Lung (tissue), 12 donors: ENCODE results near the gene NISCH. TPM values are rescaled to one million over a fixed set of nuclear protein-coding genes. Genes with fewer than 3 reads are reported as not detected.

Experiments
- ATAC-seq: fragments of 200-7000 bp; cut with Tn5 transposase; one replicate; pipeline ENCODE4 v1.9.1; 2020; ENCODE audit warnings: moderate number of reproducible peaks; ENCODE audit not compliant: insufficient read depth, low FRiP score
- DNase-seq, 3 donors: peaks; one replicate each; pipeline ENCODE4 v3.0.0-alpha.2; 2013 to 2017
- H3K27ac ChIP-seq, 2 donors: one replicate each; pipeline ENCODE4 v1.5.1; 2013; ENCODE audit warnings: mild to moderate bottlenecking in 2 of 2, moderate library complexity in 2 of 2, control low read depth in 1 of 2, inconsistent platforms in 1 of 2, low read depth in 1 of 2, low read length in 1 of 2
- H3K27me3 ChIP-seq, 3 donors: one replicate each; pipeline ENCODE4 v1.5.1; 2013; ENCODE audit warnings: low read length in 2 of 3; ENCODE audit not compliant: control insufficient read depth in 3 of 3, insufficient read depth in 3 of 3
- H3K36me3 ChIP-seq, 4 donors: one replicate each; pipeline ENCODE4 v1.5.1; 2013; ENCODE audit warnings: low read length in 4 of 4, mild to moderate bottlenecking in 1 of 4, moderate library complexity in 1 of 4; ENCODE audit not compliant: control insufficient read depth in 4 of 4, insufficient read depth in 4 of 4
- H3K4me1 ChIP-seq, 5 donors: one replicate each; pipeline ENCODE4 v1.5.1; 2013; ENCODE audit warnings: low read length in 5 of 5, mild to moderate bottlenecking in 2 of 5, moderate library complexity in 1 of 5; ENCODE audit not compliant: control insufficient read depth in 5 of 5, insufficient read depth in 5 of 5
- H3K4me3 ChIP-seq: one replicate; pipeline ENCODE4 v1.5.1; 2013; ENCODE audit warnings: mild to moderate bottlenecking, control low read depth, moderate library complexity
- H3K9ac ChIP-seq, 2 donors: one replicate each; pipeline ENCODE4 v1.5.1; 2013; ENCODE audit warnings: low read length in 2 of 2, control low read depth in 1 of 2; ENCODE audit not compliant: insufficient read depth in 1 of 2
- H3K9me3 ChIP-seq, 4 donors: one replicate each; pipeline ENCODE4 v1.5.1; 2013; ENCODE audit warnings: low read length in 3 of 4, mild to moderate bottlenecking in 1 of 4, moderate library complexity in 1 of 4; ENCODE audit not compliant: control insufficient read depth in 4 of 4, insufficient read depth in 3 of 4
- CTCF ChIP-seq: IDR thresholded peaks from 2 replicates; pipeline ENCODE4 v1.5.1; 2012; ENCODE audit warnings: mild to moderate bottlenecking; ENCODE audit errors: control extremely low read depth, extremely low read depth
- WGBS, 2 donors: extraction: QIAGEN DNeasy Blood & Tissue Kit; methylation state at CpG; one replicate each; pipeline ENCODE4 v1.1.7; 2013; 5-methylcytosine and 5-hydroxymethylcytosine counted together
- polyA plus RNA-seq, 2 donors: library from polyadenylated mRNA; stranded (reverse); fragments of 200-250 nt; gene quantifications; one replicate each; pipeline ENCODE4 v1.2.1, GENCODE V29; 2013
- total RNA-seq, 2 donors: library from RNA; depleted of rRNA in 1 of 2; stranded (reverse); fragments of >200 nt in 1 of 2; gene quantifications; one replicate each; pipeline ENCODE4 v1.2.1, GENCODE V29; 2014 to 2021
- donor health status: control.
- donor health status: control.
- donor health status: Bipolar disorder and iron deficiency.
- donor health status: healthy.
- donor health status: DM: yes; HTN: yes; CAD: no.

The NISCH gene
- total and polyA plus RNA-seq, 4 donors: 37.8 to 127 (median 63.7) TPM

GRCh38 chr3:52516509-52517195, 61.2 kb downstream of the NISCH start:
- 95 to 96% methylated on average over 19 of the region's 19 CpGs for WGBS, 2 donors

GRCh38 chr3:52517796-52518722, 62.7 kb downstream of the NISCH start:
- DNase-seq (no peak), ATAC-seq (no peak)
- H3K27ac ChIP-seq: no peak overlapping the region
- H3K9ac ChIP-seq: no peak overlapping the region
- H3K4me1 ChIP-seq: peaks cover 0 to 7% (median 0%) of the 10 kb centered on the region in 5 donors
- H3K9me3 ChIP-seq: no peaks in the 10 kb centered on the region
- peaks cover 0 to 24% (median 2%) of the 10 kb centered on the region in 4 donors for H3K36me3 ChIP-seq
- H3K27me3 ChIP-seq: no peaks in the 10 kb centered on the region
- H3K4me3 ChIP-seq: peak overlapping the region; percentile 7
- TF ChIP-seq CTCF: no peak
- 88 to 96% methylated on average over 25 of the region's 25 CpGs for WGBS, 2 donors

More at GRCh38 chr3:52516509-52517195, 61.2 kb downstream of the NISCH start:
- ATAC-seq: no peak
- no peak overlapping the region for H3K27ac ChIP-seq
- peaks cover 0 to 7% (median 0%) of the 10 kb centered on the region in 5 donors for H3K4me1 ChIP-seq
- no peak overlapping the region for H3K9ac ChIP-seq
- H3K36me3 ChIP-seq: peaks cover 0 to 14% (median under 1%) of the 10 kb centered on the region in 4 donors
- H3K27me3 ChIP-seq: no peaks in the 10 kb centered on the region
- no peak overlapping the region for H3K4me3 ChIP-seq
- no peak for TF ChIP-seq CTCF
- no peaks in the 10 kb centered on the region for H3K9me3 ChIP-seq
- DNase-seq: no peak

- H3K9ac ChIP-seq: no peak overlapping the region
- H3K4me3 ChIP-seq: peak overlapping the region; percentile 7
- no peak overlapping the region for H3K27ac ChIP-seq
- no peak for DNase-seq
- no peaks in the 10 kb centered on the region for H3K9me3 ChIP-seq
- ATAC-seq: no peak
- H3K4me1 ChIP-seq: peaks cover 0 to 7% (median 0%) of the 10 kb centered on the region in 5 donors
- peaks cover 0 to 31% (median 3%) of the 10 kb centered on the region in 4 donors for H3K36me3 ChIP-seq
- 70 to 74% methylated on average over 44 to 50 of the region's 50 CpGs for WGBS, 2 donors
- no peak for TF ChIP-seq CTCF
- no peaks in the 10 kb centered on the region for H3K27me3 ChIP-seq
Observed at GRCh38 chr3:52518723-52519444, 63.5 kb downstream of the NISCH start.
